T-cell (primary cell): ENCODE measurements around the gene SFTPA2. TPM values are rescaled to one million over a fixed set of nuclear protein-coding genes. Genes with fewer than 3 reads are reported as not detected.

Experiments
- ATAC-seq, 4 experiments: fragments of 200-7000 bp in 3 of 4; fragments of 150-1000 bp in 1 of 4; cut with Tn5 transposase; replicated peaks in 1 of 4; 1 replicate in 3 of 4; 2 replicates in 1 of 4; pipeline ENCODE4 v1.10.0; 2021; ENCODE audit warnings: moderate library complexity in 3 of 4, mild to moderate bottlenecking in 2 of 4, moderate number of reproducible peaks in 1 of 4
- CTCF ChIA-PET, 2 donors: fragments of 300-600 bp; sonication (Branson Sonifier 250); formaldehyde crosslinking; loops; one replicate each; lab custom pipeline; 2022; ENCODE audit warnings: antibody characterized with exemption in 2 of 2; lab: Charles Lee
- POLR2A ChIA-PET, 2 donors: fragments of 300-600 bp; sonication (Branson Sonifier 250); formaldehyde crosslinking; loops; one replicate each; lab custom pipeline; 2022; ENCODE audit warnings: antibody characterized with exemption in 2 of 2; lab: Charles Lee
- DNase-seq, 35 experiments: peaks; one replicate each; pipeline versions ENCODE4 v3.0.0 to v3.0.0-alpha.2; 2013 to 2023
- H3K27ac ChIP-seq: one replicate; pipeline ENCODE4 v1.5.1; 2013; ENCODE audit warnings: low read length
- H3K27me3 ChIP-seq, 2 experiments: replicated peaks in 1 of 2; 1 replicate in 1 of 2; 2 replicates in 1 of 2; pipeline versions ENCODE4 v1.6.1 to v1.7.0; 2013; ENCODE audit warnings: low read length in 1 of 2, mixed read lengths in 1 of 2; ENCODE audit not compliant: control insufficient read depth in 2 of 2, insufficient read depth in 2 of 2; ENCODE audit errors: extremely low read depth in 1 of 2
- H3K36me3 ChIP-seq, 2 donors: 1 replicate in 1 of 2; 2 replicates in 1 of 2; pipeline versions ENCODE4 v1.6.1 to v1.7.0; 2013; ENCODE audit warnings: low read length in 1 of 2; ENCODE audit not compliant: control insufficient read depth in 2 of 2, insufficient read depth in 1 of 2; ENCODE audit errors: extremely low read depth in 1 of 2
- H3K4me1 ChIP-seq, 2 experiments: 1 replicate in 1 of 2; 2 replicates in 1 of 2; pipeline versions ENCODE4 v1.6.1 to v1.7.0; 2013; ENCODE audit warnings: low read length in 2 of 2, mixed read lengths in 1 of 2; ENCODE audit not compliant: insufficient read depth in 2 of 2, control insufficient read depth in 1 of 2; ENCODE audit errors: extremely low read depth in 1 of 2
- H3K4me3 ChIP-seq, 2 donors: 1 replicate in 1 of 2; 2 replicates in 1 of 2; pipeline versions ENCODE4 v1.5.1 to v1.7.0; 2013; ENCODE audit warnings: mild to moderate bottlenecking in 2 of 2, low read length in 1 of 2, moderate library complexity in 1 of 2; ENCODE audit not compliant: control insufficient read depth in 1 of 2; ENCODE audit errors: extremely low read depth in 1 of 2
- H3K9me3 ChIP-seq: 2 replicates; pipeline ENCODE4 v1.7.0; 2013
- H3K27ac Mint-ChIP-seq, 2 donors: one replicate each; pipeline ENCODE4 v1.8.0; 2020 to 2021; ENCODE audit warnings: mild to moderate bottlenecking in 2 of 2, mixed read lengths in 2 of 2
- H3K27me3 Mint-ChIP-seq, 2 donors: one replicate each; pipeline ENCODE4 v1.8.0; 2021 to 2022; ENCODE audit warnings: mixed read lengths in 2 of 2
- H3K36me3 Mint-ChIP-seq: one replicate; pipeline ENCODE4 v1.8.0; 2021; ENCODE audit warnings: mixed read lengths
- H3K4me1 Mint-ChIP-seq, 3 donors: one replicate each; pipeline ENCODE4 v1.8.0; 2020 to 2022; ENCODE audit warnings: mixed read lengths in 3 of 3, mild to moderate bottlenecking in 1 of 3
- H3K4me3 Mint-ChIP-seq, 3 donors: one replicate each; pipeline ENCODE4 v1.8.0; 2020 to 2022; ENCODE audit warnings: mild to moderate bottlenecking in 3 of 3, mixed read lengths in 3 of 3, moderate library complexity in 3 of 3
- H3K9me3 Mint-ChIP-seq, 3 donors: one replicate each; pipeline ENCODE4 v1.8.0; 2020 to 2022; ENCODE audit warnings: mixed read lengths in 3 of 3
- WGBS: methylation state at CpG from one replicate; pipeline ENCODE4 v1.1.5; 2013; ENCODE audit warnings: missing lambda C conversion rate; ENCODE audit not compliant: insufficient coverage; 5-methylcytosine and 5-hydroxymethylcytosine counted together
- total RNA-seq, 35 experiments: library from RNA in 6 of 35; stranded (reverse) in 6 of 35; fragments of 120-200 nt in 1 of 35; gene quantifications; one replicate each; pipeline versions ENCODE4 v1.2.1 to v1.2.4 and lab custom pipeline; 2013 to 2026

The SFTPA2 gene
- total RNA-seq = 1 to 10 TPM in 3 of 5 donors, not detected in 2; 6.4 to 9.8 (median 8.9) TPM
- total RNA-seq (2013) = not detected
- 0 to 0.05 (median 0) reads per million in 29 experiments for total RNA-seq (lab: John Stamatoyannopoulos, UW)

DNA sequence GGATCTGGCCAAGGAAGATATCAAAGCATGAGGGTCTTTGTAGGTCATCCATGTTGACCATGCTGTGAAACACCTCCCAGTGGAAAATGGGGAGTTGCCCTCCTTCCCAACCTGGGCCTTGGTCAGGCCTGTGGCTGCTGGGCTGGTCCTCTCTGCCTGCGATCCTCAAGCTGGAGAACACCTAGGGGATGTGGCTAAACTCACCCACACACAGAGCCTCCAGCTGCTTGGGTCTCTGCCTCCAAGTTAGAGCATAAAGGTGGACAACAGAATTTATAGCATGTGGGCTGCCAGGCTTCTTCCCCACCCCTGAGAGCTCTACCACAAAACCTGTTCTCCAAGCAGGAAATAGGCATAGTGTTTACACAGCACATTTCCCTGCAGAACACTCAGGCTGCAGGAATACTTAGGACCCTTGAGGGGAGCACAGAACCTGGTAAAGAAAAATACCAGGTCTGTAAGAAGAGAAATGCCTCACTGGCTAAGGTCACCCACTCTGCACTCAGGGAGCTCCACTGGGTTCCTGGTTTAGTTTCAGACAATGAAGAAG is at the start of gene SFTPA2:
Gene SFTPA2 (minus strand): TSS at position 248 of the 550 bp plus-strand sequence. CDS start 924 bp downstream, outside the sequence.
- no peaks in the 10 kb centered on the region for H3K36me3 Mint-ChIP-seq
- CTCF ChIA-PET = no interaction called here
- no peaks in the 10 kb centered on the region for H3K9me3 Mint-ChIP-seq

DNA sequence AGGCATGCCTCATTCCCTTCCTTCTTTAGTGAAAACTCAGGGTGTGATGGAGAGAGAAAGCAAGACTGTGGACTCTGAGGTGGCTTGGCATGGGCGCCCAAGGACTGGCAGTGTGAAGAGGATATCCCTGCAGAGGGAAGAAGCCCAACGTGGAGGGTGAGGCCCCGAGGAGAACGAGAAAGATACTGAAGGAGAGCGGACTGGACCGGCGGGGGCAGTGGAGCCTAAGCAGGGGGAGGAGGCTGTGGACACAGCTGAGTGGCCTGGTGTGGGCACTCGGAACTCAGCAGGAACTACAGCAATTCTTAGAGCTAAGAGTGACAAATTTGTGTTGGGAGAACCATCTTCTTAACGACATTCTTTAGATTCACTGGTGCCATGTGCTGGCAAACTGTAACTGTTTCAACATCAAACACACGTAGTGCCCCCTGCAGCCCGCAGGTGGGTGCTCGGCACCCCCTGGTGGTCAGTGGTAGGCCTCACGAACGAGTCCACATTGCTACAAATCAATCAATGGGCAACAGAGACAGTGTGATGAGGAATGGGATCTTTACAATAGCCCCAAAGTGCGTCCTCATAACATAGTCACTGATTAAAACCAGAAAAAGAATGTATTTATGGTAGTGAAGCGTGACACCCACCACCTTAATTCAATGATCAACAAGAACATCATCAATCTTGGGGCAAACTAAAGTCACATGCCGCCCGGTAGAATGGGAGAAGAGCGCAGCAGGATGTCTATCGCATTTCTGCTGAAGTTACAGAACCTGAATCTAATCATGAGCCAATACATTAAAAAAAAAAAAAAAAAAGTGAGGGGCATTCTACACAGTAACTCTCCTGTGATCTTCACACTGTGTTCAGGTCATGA is 48.5 kb upstream of the SFTPA2 start:
- H3K4me1 Mint-ChIP-seq = peaks cover 0 to 7% (median 0%) of the 10 kb centered on the region in 3 donors
- no peaks in the 10 kb centered on the region for H3K27me3 ChIP-seq
- no peak overlapping the region for H3K27ac Mint-ChIP-seq
- H3K9me3 Mint-ChIP-seq = no peaks in the 10 kb centered on the region
- H3K4me1 ChIP-seq = no peaks in the 10 kb centered on the region
- no peaks in the 10 kb centered on the region for H3K9me3 ChIP-seq
- ChIA-PET CTCF (no interaction called here), POLR2A (no interaction called here)
- H3K27ac ChIP-seq = no peak overlapping the region
- H3K4me3 Mint-ChIP-seq = no peak overlapping the region
- peaks cover 0 to 4% of the 10 kb centered on the region in 2 donors for H3K27me3 Mint-ChIP-seq
- ATAC-seq (no peak), DNase-seq (peak in 20 of 35 experiments; percentile 4 to 43 (median 19))
- H3K4me3 ChIP-seq = no peak overlapping the region
- H3K36me3 ChIP-seq = no peaks in the 10 kb centered on the region
- 78% methylated on average over 7 of the region's 20 CpGs for WGBS
- H3K36me3 Mint-ChIP-seq = no peaks in the 10 kb centered on the region

More for the DNA sequence above, at the start of gene SFTPA2:
- Mint-ChIP-seq H3K4me1 (peaks cover 2 to 11% (median 7%) of the 10 kb centered on the region in 3 donors), H3K27ac (no peak within 1 kb of the TSS), H3K27me3 (peaks cover 11 to 13% of the 10 kb centered on the region in 2 donors), H3K4me3 (no peak within 1 kb of the TSS)
- H3K4me3 ChIP-seq = no peak within 1 kb of the TSS
- no peak within 1 kb of the TSS for H3K27ac ChIP-seq
- peaks cover 0 to 11% of the 10 kb centered on the region in 2 experiments for H3K27me3 ChIP-seq
- H3K9me3 ChIP-seq = no peaks in the 10 kb centered on the region
- POLR2A ChIA-PET = no interaction called here
- no peaks in the 10 kb centered on the region for H3K4me1 ChIP-seq
- ATAC-seq = no peak
- DNase-seq = no peak
- 57% methylated on average over 1 of the region's 1 CpG for WGBS
- H3K36me3 ChIP-seq = no peaks in the 10 kb centered on the region

DNA sequence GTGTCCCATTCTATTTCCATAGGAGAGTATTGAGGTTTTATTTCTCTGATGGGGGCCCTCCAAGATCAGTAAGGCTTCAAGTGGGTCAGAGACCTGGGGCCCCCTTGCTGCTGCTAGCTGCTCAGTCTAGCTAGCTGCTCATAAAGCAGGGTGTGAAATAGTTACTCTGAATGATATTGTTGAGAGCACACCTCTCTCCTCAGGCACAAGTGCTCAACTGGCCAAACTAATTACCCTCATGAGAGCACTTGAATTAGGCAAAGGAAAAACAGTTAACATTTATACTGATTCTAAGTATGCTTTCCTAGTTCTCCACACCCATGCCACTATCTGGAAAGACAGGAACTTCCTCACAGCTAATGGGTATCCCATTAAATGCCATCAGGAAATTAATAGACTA is 45.1 kb upstream of the SFTPA2 start:
- ATAC-seq (no peak), DNase-seq (no peak)
- Mint-ChIP-seq H3K4me1 (peaks cover 0 to 7% (median 0%) of the 10 kb centered on the region in 3 donors), H3K9me3 (peaks cover 0 to 5% (median 0%) of the 10 kb centered on the region in 3 donors), H3K36me3 (no peaks in the 10 kb centered on the region), H3K27ac (no peak overlapping the region), H3K4me3 (no peak overlapping the region), H3K27me3 (peaks cover 0 to 4% of the 10 kb centered on the region in 2 donors)
- Histone ChIP-seq H3K36me3 (no peaks in the 10 kb centered on the region), H3K4me3 (no peak overlapping the region), H3K27me3 (no peaks in the 10 kb centered on the region), H3K9me3 (no peaks in the 10 kb centered on the region), H3K4me1 (no peaks in the 10 kb centered on the region), H3K27ac (no peak overlapping the region)
- POLR2A ChIA-PET = no interaction called here
- CTCF ChIA-PET = no interaction called here

DNA sequence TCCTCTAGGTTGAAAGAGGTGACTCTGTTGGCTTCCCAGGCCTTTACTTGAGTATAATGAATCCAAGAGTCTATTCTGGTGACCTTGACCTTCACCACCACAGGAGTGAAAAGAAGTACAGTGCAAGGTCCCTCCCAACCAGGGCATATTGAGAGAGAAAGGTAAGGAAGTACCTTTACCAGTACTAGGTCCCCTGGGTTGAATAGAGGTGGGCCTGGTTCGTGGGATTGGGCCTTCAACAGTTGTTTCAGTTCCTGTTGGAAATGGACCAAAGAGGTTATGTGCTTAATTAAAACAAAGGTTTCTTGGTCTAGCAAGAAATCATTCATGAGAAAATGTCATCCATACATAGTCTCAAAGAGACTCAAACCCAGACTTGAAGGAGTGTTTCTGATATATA is 44.1 kb upstream of the SFTPA2 start:
- no peak for ATAC-seq
- Histone ChIP-seq H3K4me3 (no peak overlapping the region), H3K9me3 (no peaks in the 10 kb centered on the region), H3K36me3 (no peaks in the 10 kb centered on the region), H3K4me1 (no peaks in the 10 kb centered on the region), H3K27ac (no peak overlapping the region), H3K27me3 (no peaks in the 10 kb centered on the region)
- Mint-ChIP-seq H3K36me3 (no peaks in the 10 kb centered on the region), H3K27me3 (peaks cover 0 to 8% of the 10 kb centered on the region in 2 donors), H3K4me3 (no peak overlapping the region), H3K9me3 (peaks cover 0 to 5% (median 0%) of the 10 kb centered on the region in 3 donors), H3K4me1 (peaks cover 0 to 7% (median 0%) of the 10 kb centered on the region in 3 donors), H3K27ac (no peak overlapping the region)
- POLR2A ChIA-PET = no interaction called here
- CTCF ChIA-PET = no interaction called here
- no CpG with 5 or more reads among the region's 1 CpG for WGBS
- DNase-seq = no peak

DNA sequence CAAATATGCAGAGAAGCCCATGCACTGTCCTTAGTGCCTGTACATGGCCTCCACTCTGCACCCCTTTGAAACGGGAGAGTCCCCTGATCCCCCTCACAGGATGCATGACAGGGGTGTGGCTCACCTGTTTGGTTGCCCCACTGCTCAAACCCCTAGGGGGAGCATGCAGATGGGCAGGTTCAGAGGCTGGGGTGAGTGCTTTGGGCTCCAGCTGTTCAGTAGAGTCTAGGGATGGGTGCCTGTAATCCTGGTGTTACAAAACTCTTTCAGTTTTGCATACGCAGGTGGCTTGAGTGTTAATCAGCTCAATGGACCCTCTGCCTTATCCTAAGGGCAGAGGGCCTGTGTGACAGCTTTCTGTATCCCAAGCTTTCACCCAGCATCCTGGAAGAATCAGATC is 42.7 kb upstream of the SFTPA2 start:
- H3K27ac Mint-ChIP-seq = no peak overlapping the region
- Histone ChIP-seq H3K27ac (no peak overlapping the region), H3K36me3 (no peaks in the 10 kb centered on the region), H3K4me3 (no peak overlapping the region), H3K27me3 (no peaks in the 10 kb centered on the region), H3K9me3 (peaks cover 4% of the 10 kb centered on the region), H3K4me1 (no peaks in the 10 kb centered on the region)
- no peaks in the 10 kb centered on the region for H3K36me3 Mint-ChIP-seq
- H3K27me3 Mint-ChIP-seq = peaks cover 4 to 7% of the 10 kb centered on the region in 2 donors
- peaks cover 4 to 10% (median 7%) of the 10 kb centered on the region in 3 donors for H3K9me3 Mint-ChIP-seq
- no peak for DNase-seq
- POLR2A ChIA-PET = no interaction called here
- ATAC-seq = no peak
- H3K4me1 Mint-ChIP-seq = no peaks in the 10 kb centered on the region
- CTCF ChIA-PET = no interaction called here
- H3K4me3 Mint-ChIP-seq = no peak overlapping the region
- WGBS = 100% methylated on average over 1 of the region's 2 CpGs

DNA sequence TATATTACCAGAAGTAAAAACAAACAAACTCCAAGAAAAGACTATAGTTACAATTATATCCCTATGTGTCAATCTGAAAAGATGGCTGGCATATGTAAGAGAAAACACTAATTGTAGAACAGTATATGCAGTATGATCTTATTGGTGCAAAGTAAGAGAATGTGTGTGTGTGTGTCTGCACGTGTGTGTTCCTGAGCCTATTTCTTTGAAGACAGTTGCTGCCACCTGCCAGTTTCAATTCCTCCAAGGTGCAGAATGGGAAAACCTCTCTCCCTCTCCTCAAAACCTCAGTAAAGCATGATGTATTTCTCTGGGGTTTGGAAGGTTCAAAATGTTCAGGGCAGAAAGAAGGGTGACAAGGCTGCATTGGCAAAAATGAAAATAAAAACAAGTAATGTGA is 41.7 kb upstream of the SFTPA2 start:
- H3K27me3 Mint-ChIP-seq = peaks cover 4 to 7% of the 10 kb centered on the region in 2 donors
- no peak overlapping the region for H3K4me3 Mint-ChIP-seq
- no peak for ATAC-seq
- no peak for DNase-seq
- POLR2A ChIA-PET = no interaction called here
- Histone ChIP-seq H3K27me3 (no peaks in the 10 kb centered on the region), H3K9me3 (peaks cover 7% of the 10 kb centered on the region), H3K27ac (no peak overlapping the region), H3K4me1 (no peaks in the 10 kb centered on the region), H3K36me3 (no peaks in the 10 kb centered on the region), H3K4me3 (no peak overlapping the region)
- no CpG with 5 or more reads among the region's 1 CpG for WGBS
- H3K9me3 Mint-ChIP-seq = peaks cover 4 to 20% (median 12%) of the 10 kb centered on the region in 3 donors
- H3K4me1 Mint-ChIP-seq = no peaks in the 10 kb centered on the region
- H3K36me3 Mint-ChIP-seq = no peaks in the 10 kb centered on the region
- no peak overlapping the region for H3K27ac Mint-ChIP-seq
- CTCF ChIA-PET = interaction anchor here in 1 of 2 donors (1.3 kb wide), 1 partner anchor 11 kb away, joined by 4 read pairs; no protein-coding TSS in a partner anchor
